Activated CD4-positive, CD25-positive, alpha-beta regulatory T cell treated with anti-CD3 and anti-CD28 coated beads, Interleukin-2, amount 50 U/mL, for 24 hours (primary cell): ENCODE data around the gene NFATC2.

Experiments
- ATAC-seq, 2 donors: fragments of 150-1000 bp; cut with Tn5 transposase; one replicate each; pipeline ENCODE4 v1.10.0; 2021; ENCODE audit warnings: mild to moderate bottlenecking in 1 of 2, moderate library complexity in 1 of 2

Gene NFATC2

GRCh38 chr20:51512645-51513044 is 29.9 kb downstream of the NFATC2 start:
- ATAC-seq, result peak; percentile 90 to 94

- ATAC-seq, result peak; percentile 50 to 63
Measured at GRCh38 chr20:51511861-51512619, 30.5 kb downstream of the NFATC2 start.

GRCh38 chr20:51510936-51511605 is 31.4 kb downstream of the NFATC2 start:
- ATAC-seq, result no peak

GRCh38 chr20:51510169-51510568 is 32.4 kb downstream of the NFATC2 start:
- ATAC-seq, result no peak

- no peak for ATAC-seq
Measured at GRCh38 chr20:51509208-51509607, 33.3 kb downstream of the NFATC2 start.

- ATAC-seq, result no peak
Measured at GRCh38 chr20:51508780-51509179, 33.7 kb downstream of the NFATC2 start.

- no peak for ATAC-seq
Measured at GRCh38 chr20:51508158-51508557, 34.4 kb downstream of the NFATC2 start.

- ATAC-seq, result no peak
Measured at GRCh38 chr20:51507216-51508036, 35.1 kb downstream of the NFATC2 start.

- no peak for ATAC-seq
Measured at GRCh38 chr20:51506527-51507215, 35.8 kb downstream of the NFATC2 start.

- no peak for ATAC-seq
Measured at GRCh38 chr20:51505566-51505965, 37.0 kb downstream of the NFATC2 start.

GRCh38 chr20:51503376-51503775 is 39.1 kb downstream of the NFATC2 start:
- ATAC-seq, result no peak

- peak; percentile 39 to 47 for ATAC-seq
Measured at GRCh38 chr20:51500936-51501335, 41.6 kb downstream of the NFATC2 start.

GRCh38 chr20:51500311-51500710 is 42.2 kb downstream of the NFATC2 start:
- ATAC-seq, result peak; percentile 88 to 92

GRCh38 chr20:51498765-51499540 is 43.6 kb downstream of the NFATC2 start:
- no peak for ATAC-seq

- ATAC-seq, result peak; percentile 2 to 14
Measured at GRCh38 chr20:51497542-51498467, 44.7 kb downstream of the NFATC2 start.

- ATAC-seq, result no peak
Measured at GRCh38 chr20:51496964-51497363, 45.6 kb downstream of the NFATC2 start.

- no peak for ATAC-seq
Measured at GRCh38 chr20:51495921-51496545, 46.5 kb downstream of the NFATC2 start.

GRCh38 chr20:51495291-51495690 is 47.2 kb downstream of the NFATC2 start:
- ATAC-seq, result no peak

- ATAC-seq, result no peak
Measured at GRCh38 chr20:51494241-51495110, 48.0 kb downstream of the NFATC2 start.
